Tracheal epithelial cell (primary cell): ENCODE data around the gene RIMS1. TPM values are rescaled to one million over a fixed set of nuclear protein-coding genes. Genes with fewer than 3 reads are reported as not detected.

ENCODE experiments used
- total RNA-seq: library from RNA; depleted of rRNA; stranded (reverse); fragments of >200 nt; gene quantifications from 2 replicates; pipeline ENCODE4 v1.2.1, GENCODE V29; 2014

The RIMS1 gene
- total RNA-seq, result 6.0 TPM in 1 of 2 replicates, not detected in the other

GRCh38 chr6:71886184-71887005 is at the start of gene RIMS1:
TSS of gene RIMS1 (plus strand) at chr6:71886550. CDS start at chr6:71887024, 474 bp downstream.

